ENCODE results near the gene HTR5A. TPM values are rescaled to one million over a fixed set of nuclear protein-coding genes. Genes with fewer than 3 reads are reported as not detected.

HTR5A gene
- total RNA-seq, 4 donors from 2014 or later: not detected

GRCh38 chr7:155090684-155091083, 20.6 kb downstream of the HTR5A start:
- Histone ChIP-seq H3K9me3 (no peaks in the 10 kb centered on the region), H3K27me3 (peaks cover 0 to 14% (median 0%) of the 10 kb centered on the region in 4 donors), H3K36me3 (no peaks in the 10 kb centered on the region), H3K27ac (replicated peaks in 1 of 4) (no peak overlapping the region), H3K4me1 (no peaks in the 10 kb centered on the region), H3K4me3 (no peak overlapping the region)
- 73% methylated on average over 4 of the region's 4 CpGs for WGBS
- intact Hi-C loops (cut with DNase I): no loop called here
- TF ChIP-seq POLR2AphosphoS5 (IDR thresholded peaks at IDR 0.05) (no peak), CTCF (IDR thresholded peaks at IDR 0.05) (no peak)
- DNase-seq (ENCODE audit: extremely low spot score): no peak

- 77% methylated on average over 2 of the region's 2 CpGs for WGBS
- Histone ChIP-seq H3K9me3 (no peaks in the 10 kb centered on the region), H3K4me3 (no peak overlapping the region), H3K4me1 (no peaks in the 10 kb centered on the region), H3K27me3 (peaks cover 0 to 9% (median 0%) of the 10 kb centered on the region in 4 donors), H3K36me3 (no peaks in the 10 kb centered on the region), H3K27ac (replicated peaks in 1 of 4) (no peak overlapping the region)
- no peak for DNase-seq (ENCODE audit: extremely low spot score)
- TF ChIP-seq EP300 (IDR thresholded peaks at IDR 0.05) (no peak), POLR2A (IDR thresholded peaks at IDR 0.05; ENCODE audit: low read depth) (no peak), POLR2AphosphoS5 (IDR thresholded peaks at IDR 0.05) (no peak), CTCF (IDR thresholded peaks at IDR 0.05) (no peak)
- intact Hi-C loops (cut with DNase I): no loop called here
Observed at GRCh38 chr7:155093596-155093995, 23.5 kb downstream of the HTR5A start.

- no peak overlapping the region for H3K4me3 ChIP-seq
- intact Hi-C loops (cut with DNase I): no loop called here
Observed at GRCh38 chr7:155094636-155095135, 24.6 kb downstream of the HTR5A start.

GRCh38 chr7:155097338-155097737, 27.2 kb downstream of the HTR5A start:
- WGBS: 70% methylated on average over 3 of the region's 3 CpGs
- TF ChIP-seq POLR2AphosphoS5 (IDR thresholded peaks at IDR 0.05) (no peak), POLR2A (IDR thresholded peaks at IDR 0.05; ENCODE audit: low read depth) (no peak), EP300 (IDR thresholded peaks at IDR 0.05) (no peak), CTCF (IDR thresholded peaks at IDR 0.05) (no peak)
- Histone ChIP-seq H3K4me1 (no peaks in the 10 kb centered on the region), H3K4me3 (no peak overlapping the region), H3K27me3 (peaks cover 0 to 25% (median 0%) of the 10 kb centered on the region in 4 donors), H3K9me3 (no peaks in the 10 kb centered on the region), H3K27ac (replicated peaks in 1 of 4) (no peak overlapping the region), H3K36me3 (no peaks in the 10 kb centered on the region)
- intact Hi-C loops (cut with DNase I): no loop called here
- no peak for DNase-seq (ENCODE audit: extremely low spot score)

More at GRCh38 chr7:155094636-155095135, 24.6 kb downstream of the HTR5A start:
- no peaks in the 10 kb centered on the region for H3K4me1 ChIP-seq
- peaks cover 0 to 14% (median 0%) of the 10 kb centered on the region in 4 donors for H3K27me3 ChIP-seq
- no peaks in the 10 kb centered on the region for H3K36me3 ChIP-seq
- H3K9me3 ChIP-seq: no peaks in the 10 kb centered on the region
- DNase-seq (ENCODE audit: extremely low spot score): no peak
- 77% methylated on average over 6 of the region's 6 CpGs for WGBS
- no peak for TF ChIP-seq EP300 (IDR thresholded peaks at IDR 0.05)
- TF ChIP-seq CTCF (IDR thresholded peaks at IDR 0.05): no peak
- no peak for TF ChIP-seq POLR2AphosphoS5 (IDR thresholded peaks at IDR 0.05)
- no peak for TF ChIP-seq POLR2A (IDR thresholded peaks at IDR 0.05; ENCODE audit: low read depth)
- no peak overlapping the region for H3K27ac ChIP-seq (replicated peaks in 1 of 4)

- no peak overlapping the region for H3K27ac ChIP-seq (replicated peaks in 1 of 4)
- H3K36me3 ChIP-seq: no peaks in the 10 kb centered on the region
- intact Hi-C loops (cut with DNase I): no loop called here
- H3K4me1 ChIP-seq: no peaks in the 10 kb centered on the region
- no peak for DNase-seq (ENCODE audit: extremely low spot score)
- TF ChIP-seq EP300 (IDR thresholded peaks at IDR 0.05) (no peak), POLR2A (IDR thresholded peaks at IDR 0.05; ENCODE audit: low read depth) (no peak), CTCF (IDR thresholded peaks at IDR 0.05) (no peak), POLR2AphosphoS5 (IDR thresholded peaks at IDR 0.05) (no peak)
- H3K9me3 ChIP-seq: no peaks in the 10 kb centered on the region
- 42% methylated on average over 4 of the region's 4 CpGs for WGBS
- H3K27me3 ChIP-seq: peaks cover 0 to 47% (median 0%) of the 10 kb centered on the region in 4 donors
- no peak overlapping the region for H3K4me3 ChIP-seq
Observed at GRCh38 chr7:155103839-155104238, 33.7 kb downstream of the HTR5A start.

Measured in esophagus muscularis mucosa (tissue), 4 donors.